AML-193 (cell line): Measurements from ENCODE around the gene MAP7D2.

ENCODE experiments used
- DNase-seq, 2 experiments: peaks; one replicate each; lab custom pipeline; 2025; lab: John Stamatoyannopoulos, UW

Gene MAP7D2

GRCh38 chrX:20112022-20112774, 4.5 kb downstream of the MAP7D2 start:
- no peak for DNase-seq

GRCh38 chrX:20111271-20111670, 5.4 kb downstream of the MAP7D2 start:
- no peak for DNase-seq

- no peak for DNase-seq
Measured at GRCh38 chrX:20101934-20102581, 14.6 kb downstream of the MAP7D2 start.

GRCh38 chrX:20091499-20091898, 25.2 kb downstream of the MAP7D2 start:
- DNase-seq = no peak

- DNase-seq = no peak
Measured at GRCh38 chrX:20089845-20090244, 26.9 kb downstream of the MAP7D2 start.

- DNase-seq = no peak
Measured at GRCh38 chrX:20080277-20080676, 36.4 kb downstream of the MAP7D2 start.

- no peak for DNase-seq
Measured at GRCh38 chrX:20071511-20072079, 45.1 kb downstream of the MAP7D2 start.

- peak; percentile 43 to 54 for DNase-seq
Measured at GRCh38 chrX:20067709-20068561, 48.8 kb downstream of the MAP7D2 start.

GRCh38 chrX:20066968-20067708, 49.6 kb downstream of the MAP7D2 start:
- peak; percentile 5 to 20 for DNase-seq

GRCh38 chrX:20063716-20064351, 52.9 kb downstream of the MAP7D2 start:
- DNase-seq = no peak

- DNase-seq = no peak
Measured at GRCh38 chrX:20063153-20063552, 53.6 kb downstream of the MAP7D2 start.

GRCh38 chrX:20061855-20062254, 54.9 kb downstream of the MAP7D2 start:
- no peak for DNase-seq

- no peak for DNase-seq
Measured at GRCh38 chrX:20060961-20061748, 55.6 kb downstream of the MAP7D2 start.

- no peak for DNase-seq
Measured at GRCh38 chrX:20059467-20060128, 57.1 kb downstream of the MAP7D2 start.

GRCh38 chrX:20057479-20057878, 59.2 kb downstream of the MAP7D2 start:
- DNase-seq = no peak

- no peak for DNase-seq
Measured at GRCh38 chrX:20056704-20057103, 60.0 kb downstream of the MAP7D2 start.

- DNase-seq = no peak
Measured at GRCh38 chrX:20053537-20053936, 63.2 kb downstream of the MAP7D2 start.

- DNase-seq = no peak
Measured at GRCh38 chrX:20046864-20047263, 69.8 kb downstream of the MAP7D2 start.

GRCh38 chrX:20046223-20046622, 70.5 kb downstream of the MAP7D2 start:
- DNase-seq = no peak

GRCh38 chrX:20042221-20042620, 74.5 kb downstream of the MAP7D2 start:
- DNase-seq = no peak
